Naive B cell (primary cell): ENCODE results near the gene ZSCAN2. TPM values are rescaled to one million over a fixed set of nuclear protein-coding genes. Genes with fewer than 3 reads are reported as not detected.
A peak's percentile ranks its signal among the peaks of the same experiment; 100 is the strongest.

Experiments
- ATAC-seq, 2 donors: fragments of 150-1000 bp; cut with Tn5 transposase; 2 replicates each; pipeline ENCODE4 v1.10.0; 2021; ENCODE audit warnings: low read depth in 2 of 2, mild to moderate bottlenecking in 2 of 2, moderate library complexity in 2 of 2
- DNase-seq: peaks from one replicate; pipeline ENCODE4 v3.0.0; 2022
- H3K27ac Mint-ChIP-seq, 6 donors: one replicate each; pipeline ENCODE4 v1.8.0; 2020 to 2022; ENCODE audit warnings: mild to moderate bottlenecking in 6 of 6, mixed read lengths in 6 of 6, moderate library complexity in 5 of 6, inconsistent platforms in 2 of 6
- H3K27me3 Mint-ChIP-seq, 3 donors: one replicate each; pipeline ENCODE4 v1.8.0; 2021 to 2022; ENCODE audit warnings: mixed read lengths in 3 of 3, mild to moderate bottlenecking in 1 of 3
- H3K36me3 Mint-ChIP-seq, 2 donors: one replicate each; pipeline ENCODE4 v1.8.0; 2020 to 2022; ENCODE audit warnings: mixed read lengths in 2 of 2, inconsistent platforms in 1 of 2, mild to moderate bottlenecking in 1 of 2
- H3K4me1 Mint-ChIP-seq, 3 donors: one replicate each; pipeline ENCODE4 v1.8.0; 2020 to 2022; ENCODE audit warnings: mixed read lengths in 3 of 3, inconsistent platforms in 1 of 3, mild to moderate bottlenecking in 1 of 3, moderate library complexity in 1 of 3
- H3K4me3 Mint-ChIP-seq, 8 donors: one replicate each; pipeline ENCODE4 v1.8.0; 2020 to 2022; ENCODE audit warnings: mild to moderate bottlenecking in 8 of 8, mixed read lengths in 8 of 8, moderate library complexity in 8 of 8, inconsistent platforms in 2 of 8
- H3K9me3 Mint-ChIP-seq, 7 donors: one replicate each; pipeline ENCODE4 v1.8.0; 2020 to 2022; ENCODE audit warnings: mixed read lengths in 7 of 7, mild to moderate bottlenecking in 5 of 7, inconsistent platforms in 2 of 7, moderate library complexity in 1 of 7
- polyA plus RNA-seq, 6 donors: library from polyadenylated mRNA; unstranded; fragments of 300-500 nt; fragmentation: Illumina TruSeq; gene quantifications; one replicate each; pipeline ENCODE4 v1.2.3, GENCODE V29; 2021; ENCODE audit warnings: low read depth in 6 of 6

The ZSCAN2 gene
- polyA plus RNA-seq, 6 donors from 2014 or later: 7.6 to 14.8 (median 9.0) TPM

GRCh38 chr15:84586696-84587095 lies 14.1 kb upstream of the ZSCAN2 start:
- peaks cover 5 to 21% (median 9%) of the 10 kb centered on the region in 3 donors for H3K27me3 Mint-ChIP-seq
- H3K27ac Mint-ChIP-seq: peak overlapping the region in 1 of 6 donors; percentile 4
- H3K4me3 Mint-ChIP-seq: no peak overlapping the region
- peaks cover 0 to 5% (median 0%) of the 10 kb centered on the region in 3 donors for H3K4me1 Mint-ChIP-seq
- H3K9me3 Mint-ChIP-seq: peaks cover 0 to 1% (median 0%) of the 10 kb centered on the region in 7 donors
- peaks cover 0 to 7% of the 10 kb centered on the region in 2 donors for H3K36me3 Mint-ChIP-seq
- DNase-seq: no peak
- no peak for ATAC-seq

- Mint-ChIP-seq H3K36me3 (no peaks in the 10 kb centered on the region), H3K27ac (no peak overlapping the region), H3K4me3 (peak overlapping the region; percentile 55 to 88 (median 69)), H3K4me1 (peaks cover 0 to 5% (median 0%) of the 10 kb centered on the region in 3 donors), H3K27me3 (peaks cover 5 to 12% (median 9%) of the 10 kb centered on the region in 3 donors), H3K9me3 (no peaks in the 10 kb centered on the region)
- ATAC-seq (peak; percentile 99 to 100), DNase-seq (peak; percentile 84)
These were observed 12.5 kb upstream of the ZSCAN2 start for GRCh38 chr15:84588053-84588874.

- Mint-ChIP-seq H3K27me3 (peaks cover 0 to 5% (median 4%) of the 10 kb centered on the region in 3 donors), H3K4me3 (no peak overlapping the region), H3K27ac (peak overlapping the region in 2 of 6 donors; percentile 2 to 18), H3K4me1 (peaks cover 0 to 5% (median under 1%) of the 10 kb centered on the region in 3 donors), H3K36me3 (peaks cover 0 to 10% of the 10 kb centered on the region in 2 donors), H3K9me3 (peaks cover 0 to 2% (median 0%) of the 10 kb centered on the region in 7 donors)
- no peak for DNase-seq
- no peak for ATAC-seq
These were observed 10.4 kb upstream of the ZSCAN2 start for GRCh38 chr15:84590406-84590805.

DNA sequence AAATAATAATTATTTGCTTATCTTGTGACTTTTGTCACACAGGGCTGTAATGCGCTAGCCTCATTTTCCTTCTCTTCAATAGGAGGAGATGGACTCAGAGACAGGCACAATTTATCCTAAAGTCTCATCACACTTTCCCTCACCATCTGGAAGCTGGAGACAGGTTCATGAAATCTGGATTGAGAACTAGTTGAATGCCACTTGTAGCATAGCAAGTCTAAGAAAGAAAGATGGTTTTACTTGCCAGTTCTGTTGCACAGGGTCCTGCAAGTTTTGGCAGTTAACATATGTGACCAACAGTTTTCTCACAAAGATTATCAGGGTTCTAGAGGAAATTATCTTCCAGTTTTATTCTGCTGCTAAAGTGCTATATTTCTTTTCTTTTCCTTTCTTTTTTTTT lies 9.0 kb upstream of the ZSCAN2 start:
- H3K27ac Mint-ChIP-seq: no peak overlapping the region
- no peak for DNase-seq
- no peaks in the 10 kb centered on the region for H3K27me3 Mint-ChIP-seq
- peaks cover 0 to 2% (median 0%) of the 10 kb centered on the region in 7 donors for H3K9me3 Mint-ChIP-seq
- H3K4me3 Mint-ChIP-seq: no peak overlapping the region
- H3K4me1 Mint-ChIP-seq: peaks cover 0 to 7% (median 5%) of the 10 kb centered on the region in 3 donors
- no peak for ATAC-seq
- peaks cover 0 to 10% of the 10 kb centered on the region in 2 donors for H3K36me3 Mint-ChIP-seq

GRCh38 chr15:84594617-84595290 lies 6.1 kb upstream of the ZSCAN2 start:
- no peaks in the 10 kb centered on the region for H3K27me3 Mint-ChIP-seq
- DNase-seq (no peak), ATAC-seq (no peak)
- H3K36me3 Mint-ChIP-seq: peaks cover 0 to 10% of the 10 kb centered on the region in 2 donors
- peaks cover 0 to 2% (median 0%) of the 10 kb centered on the region in 7 donors for H3K9me3 Mint-ChIP-seq
- H3K4me1 Mint-ChIP-seq: peaks cover 8 to 26% (median 22%) of the 10 kb centered on the region in 3 donors
- peak overlapping the region in 1 of 8 donors; percentile 22 for H3K4me3 Mint-ChIP-seq
- H3K27ac Mint-ChIP-seq: peak overlapping the region in 1 of 6 donors; percentile 46

- DNase-seq (no peak), ATAC-seq (no peak)
- Mint-ChIP-seq H3K9me3 (peaks cover 0 to 2% (median 0%) of the 10 kb centered on the region in 7 donors), H3K36me3 (peaks cover 0 to 10% of the 10 kb centered on the region in 2 donors), H3K27me3 (no peaks in the 10 kb centered on the region), H3K27ac (no peak overlapping the region), H3K4me3 (no peak overlapping the region), H3K4me1 (peaks cover 14 to 35% (median 31%) of the 10 kb centered on the region in 3 donors)
These were observed 5.1 kb upstream of the ZSCAN2 start for GRCh38 chr15:84595660-84596059.

DNA sequence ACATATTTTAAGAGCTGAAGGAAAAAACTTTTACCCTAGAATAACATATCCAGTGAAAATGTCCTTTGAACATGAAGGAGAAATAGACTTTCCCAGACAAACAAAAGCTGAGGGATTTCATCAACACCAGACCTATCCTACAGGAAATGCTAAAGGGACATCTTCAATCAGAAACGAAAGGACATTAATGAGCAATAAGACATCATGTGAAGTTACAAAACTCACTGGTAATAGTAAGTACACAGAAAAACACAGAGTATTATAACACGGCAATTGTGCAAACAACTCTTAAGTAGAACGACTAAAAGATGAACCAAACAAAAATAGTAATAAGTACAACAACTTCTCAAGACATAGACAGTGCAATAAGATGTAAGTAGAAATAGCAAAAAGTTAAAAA lies 3.5 kb upstream of the ZSCAN2 start:
- DNase-seq (no peak), ATAC-seq (no peak)
- peaks cover 17 to 44% (median 39%) of the 10 kb centered on the region in 3 donors for H3K4me1 Mint-ChIP-seq
- H3K4me3 Mint-ChIP-seq: peak overlapping the region in 2 of 8 donors; percentile 25 to 26
- H3K36me3 Mint-ChIP-seq: peaks cover 0 to 10% of the 10 kb centered on the region in 2 donors
- no peaks in the 10 kb centered on the region for H3K27me3 Mint-ChIP-seq
- H3K9me3 Mint-ChIP-seq: peaks cover 0 to 2% (median 0%) of the 10 kb centered on the region in 7 donors
- H3K27ac Mint-ChIP-seq: peak overlapping the region in 4 of 6 donors; percentile 8 to 89 (median 58)

- DNase-seq (peak; percentile 81), ATAC-seq (peak; percentile 71 to 73)
- H3K36me3 Mint-ChIP-seq: peaks cover 0 to 10% of the 10 kb centered on the region in 2 donors
- peaks cover 0 to 2% (median 0%) of the 10 kb centered on the region in 7 donors for H3K9me3 Mint-ChIP-seq
- H3K27ac Mint-ChIP-seq: peak overlapping the region; percentile 85 to 98 (median 94)
- H3K27me3 Mint-ChIP-seq: no peaks in the 10 kb centered on the region
- peak overlapping the region; percentile 35 to 96 (median 66) for H3K4me3 Mint-ChIP-seq
- H3K4me1 Mint-ChIP-seq: peaks cover 17 to 44% (median 42%) of the 10 kb centered on the region in 3 donors
These were observed 2.6 kb upstream of the ZSCAN2 start for GRCh38 chr15:84598250-84598649.

GRCh38 chr15:84598993-84599392 lies 1.8 kb upstream of the ZSCAN2 start:
- H3K4me3 Mint-ChIP-seq: peak overlapping the region; percentile 6 to 96 (median 70)
- H3K27me3 Mint-ChIP-seq: no peaks in the 10 kb centered on the region
- ATAC-seq (no peak), DNase-seq (no peak)
- H3K4me1 Mint-ChIP-seq: peaks cover 23 to 51% (median 48%) of the 10 kb centered on the region in 3 donors
- H3K9me3 Mint-ChIP-seq: peaks cover 0 to 2% (median 0%) of the 10 kb centered on the region in 7 donors
- peaks cover 0 to 6% of the 10 kb centered on the region in 2 donors for H3K36me3 Mint-ChIP-seq
- peak overlapping the region; percentile 85 to 98 (median 94) for H3K27ac Mint-ChIP-seq

DNA sequence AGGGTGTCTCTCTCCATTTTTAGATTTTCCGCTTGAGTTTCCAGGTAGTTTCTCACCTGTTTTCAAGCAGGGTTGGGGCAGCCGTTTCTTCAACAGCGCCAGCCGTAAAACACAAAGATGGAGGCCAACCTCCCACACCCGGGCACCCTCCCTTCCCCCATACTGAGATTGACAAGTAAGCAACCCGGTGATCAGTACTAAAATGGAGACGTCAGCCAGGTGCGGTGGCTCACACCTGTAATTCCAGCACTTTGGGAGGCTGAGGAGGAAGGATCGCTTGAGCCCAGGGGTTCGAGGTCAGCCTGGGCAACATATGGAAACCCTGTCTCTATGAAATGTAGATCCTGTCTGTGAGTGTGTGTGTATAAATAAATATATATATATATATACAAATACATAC lies 903 bp upstream of the ZSCAN2 start:
- Mint-ChIP-seq H3K27me3 (no peaks in the 10 kb centered on the region), H3K27ac (peak overlapping the region in 2 of 6 donors; percentile 37 to 73), H3K36me3 (no peaks in the 10 kb centered on the region), H3K9me3 (peaks cover 0 to 2% (median 0%) of the 10 kb centered on the region in 7 donors), H3K4me1 (peaks cover 28 to 56% (median 55%) of the 10 kb centered on the region in 3 donors), H3K4me3 (peak overlapping the region; percentile 84 to 98 (median 96))
- DNase-seq (no peak), ATAC-seq (no peak)

DNA sequence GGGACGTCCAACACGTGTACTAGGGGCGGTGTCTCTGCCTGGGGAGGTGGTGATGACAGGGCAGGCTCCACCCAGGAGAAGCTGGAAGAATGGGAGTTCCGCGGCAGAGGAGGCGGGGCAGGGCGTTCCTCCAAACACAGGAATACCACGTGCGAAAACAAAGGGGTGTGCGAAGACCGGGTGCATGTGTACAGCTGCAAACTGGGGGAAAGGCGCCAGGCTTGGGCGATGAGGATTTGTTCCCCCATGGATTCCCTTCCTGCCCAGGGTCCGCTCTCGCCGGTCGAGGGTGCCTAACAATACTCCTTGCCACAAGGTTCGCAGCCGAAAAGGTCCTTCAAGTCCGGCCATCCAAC lies 500 bp upstream of the ZSCAN2 start:
- DNase-seq (no peak), ATAC-seq (peak; percentile 4 to 13)
- H3K27ac Mint-ChIP-seq: peak overlapping the region in 5 of 6 donors; percentile 73 to 94 (median 90)
- peak overlapping the region; percentile 85 to 99 (median 96) for H3K4me3 Mint-ChIP-seq
- H3K36me3 Mint-ChIP-seq: no peaks in the 10 kb centered on the region
- H3K27me3 Mint-ChIP-seq: no peaks in the 10 kb centered on the region
- H3K9me3 Mint-ChIP-seq: peaks cover 0 to 2% (median 0%) of the 10 kb centered on the region in 7 donors
- peaks cover 32 to 60% (median 59%) of the 10 kb centered on the region in 3 donors for H3K4me1 Mint-ChIP-seq

DNA sequence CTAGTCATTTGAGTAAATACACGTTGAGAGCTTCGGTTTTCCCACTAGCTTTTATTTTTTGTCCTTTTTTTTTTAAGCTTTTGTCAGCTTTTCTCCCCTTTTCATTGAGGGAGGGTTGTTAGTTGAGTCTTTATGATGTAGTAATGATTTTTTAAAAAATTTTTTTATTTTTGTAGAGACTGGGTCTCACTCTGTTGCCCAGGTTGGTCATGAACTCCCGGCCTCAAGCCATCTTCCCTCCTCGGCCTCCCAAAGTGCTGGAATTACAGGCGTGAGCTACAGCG lies 688 bp downstream of the ZSCAN2 start:
- Mint-ChIP-seq H3K27ac (peak overlapping the region in 3 of 6 donors; percentile 73 to 91 (median 85)), H3K4me1 (peaks cover 39 to 71% (median 64%) of the 10 kb centered on the region in 3 donors), H3K27me3 (no peaks in the 10 kb centered on the region), H3K9me3 (peaks cover 0 to 2% (median 0%) of the 10 kb centered on the region in 7 donors), H3K4me3 (peak overlapping the region; percentile 85 to 99 (median 96)), H3K36me3 (peaks cover 0 to 7% of the 10 kb centered on the region in 2 donors)
- ATAC-seq: no peak
- DNase-seq: no peak

DNA sequence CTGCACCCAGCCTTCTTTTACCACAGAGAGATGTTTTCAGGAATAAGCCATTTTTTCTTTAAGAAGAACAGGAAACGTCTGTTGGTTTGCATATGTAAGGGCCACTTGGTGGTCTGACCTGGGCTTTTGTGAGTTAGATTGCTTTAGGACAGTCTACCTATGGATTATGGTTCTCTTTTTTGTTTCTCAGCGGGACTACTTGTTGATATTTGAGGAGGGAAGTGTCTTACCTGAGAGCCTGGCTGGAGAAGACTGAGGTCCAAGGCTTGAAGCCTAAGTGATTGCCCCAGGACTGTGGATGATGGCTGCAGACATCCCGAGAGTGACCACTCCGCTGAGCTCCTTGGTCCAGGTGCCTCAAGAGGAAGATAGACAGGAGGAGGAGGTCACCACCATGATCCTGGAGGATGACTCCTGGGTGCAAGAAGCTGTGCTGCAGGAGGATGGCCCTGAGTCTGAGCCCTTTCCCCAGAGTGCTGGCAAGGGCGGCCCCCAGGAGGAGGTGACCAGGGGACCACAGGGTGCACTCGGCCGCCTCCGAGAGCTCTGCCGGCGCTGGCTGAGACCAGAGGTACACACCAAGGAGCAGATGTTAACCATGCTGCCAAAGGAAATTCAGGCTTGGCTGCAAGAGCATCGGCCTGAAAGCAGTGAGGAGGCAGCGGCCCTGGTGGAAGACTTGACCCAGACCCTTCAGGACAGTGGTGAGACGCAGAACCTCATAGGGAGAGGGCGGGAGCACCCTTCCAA lies 3.0 kb downstream of the ZSCAN2 start:
- Mint-ChIP-seq H3K4me3 (peak overlapping the region in 6 of 8 donors; percentile 0 to 96 (median 40)), H3K27me3 (no peaks in the 10 kb centered on the region), H3K9me3 (peaks cover 0 to 2% (median 0%) of the 10 kb centered on the region in 7 donors), H3K36me3 (peaks cover 9 to 20% of the 10 kb centered on the region in 2 donors), H3K4me1 (peaks cover 37 to 67% (median 56%) of the 10 kb centered on the region in 3 donors), H3K27ac (peak overlapping the region in 1 of 6 donors; percentile 69)
- ATAC-seq: no peak
- DNase-seq: no peak
